Smooth muscle cell of the pulmonary artery (primary cell): ENCODE data around the gene CCDC191. TPM values are rescaled to one million over a fixed set of nuclear protein-coding genes. Genes with fewer than 3 reads are reported as not detected.

Experiments
- total RNA-seq: library from RNA; depleted of rRNA; stranded (reverse); fragments of >200 nt; gene quantifications from 2 replicates; pipeline ENCODE4 v1.2.3, GENCODE V29; 2014

Gene CCDC191
- total RNA-seq = 2.0 and 2.4 TPM in 2 replicates

GRCh38 chr3:114056130-114057010, at the start of gene CCDC191, which contains the start of gene QTRT2:
TSS of gene CCDC191 (minus strand) at chr3:114056526. CDS start at chr3:114056466, 60 bp downstream.
TSS of gene QTRT2 (plus strand) at chr3:114056737. CDS start at chr3:114065258, 8,521 bp downstream.

DNA sequence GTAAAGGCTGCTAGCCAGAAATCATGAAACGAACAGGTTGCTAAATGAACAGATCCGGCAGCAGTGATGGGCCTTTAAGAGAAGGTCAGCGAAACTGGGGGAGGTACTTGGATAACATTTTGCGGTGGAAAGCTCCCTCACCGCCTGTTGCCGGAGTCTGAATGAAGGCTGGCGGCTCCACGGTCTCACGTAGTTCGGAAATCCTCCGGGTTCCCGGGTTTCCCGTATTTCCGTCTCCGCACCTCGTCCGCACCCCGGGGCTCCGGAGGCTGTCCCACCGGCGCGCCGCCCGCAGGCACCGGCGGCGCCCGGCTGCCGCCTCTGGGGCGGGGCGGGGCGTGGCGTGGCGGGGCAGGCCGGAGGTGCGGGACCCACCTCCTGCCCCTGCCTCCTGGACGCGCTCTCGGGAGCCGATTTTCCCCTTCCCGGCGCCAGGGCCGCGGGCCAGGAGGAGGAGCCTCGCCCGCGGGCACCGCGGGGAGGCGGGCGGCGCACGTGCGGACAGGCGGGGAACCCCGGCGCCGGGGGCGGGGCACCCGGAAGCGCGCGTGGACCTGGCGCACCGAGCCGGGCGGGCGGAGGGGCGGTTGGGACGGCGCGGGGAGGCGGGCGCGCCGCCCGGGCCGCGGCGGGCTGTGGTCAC, 108.8 kb downstream of the CCDC191 start, which contains the start of gene ZDHHC23:
Gene ZDHHC23 (plus strand): TSS at position 642 of the 643 bp plus-strand sequence. CDS start 790 bp downstream, outside the sequence.

Other genes starting within 250 kb of the CCDC191 start
- gene GRAMD1C, start 217.7 kb downstream of the CCDC191 start, total RNA-seq = 2.2 and 4.2 TPM in 2 replicates
- gene ZDHHC23, start 108.5 kb downstream of the CCDC191 start, total RNA-seq = 1.0 and 1.4 TPM in 2 replicates
- gene QTRT2, start 211 bp upstream of the CCDC191 start, total RNA-seq = 12.8 and 14.1 TPM in 2 replicates
- not detected in 2 replicates for gene DRD3, start 122.5 kb upstream of the CCDC191 start, total RNA-seq
- not detected in 2 replicates for gene ZNF80, start 181.1 kb upstream of the CCDC191 start, total RNA-seq
- not detected in 2 replicates for gene TIGIT, start 237.5 kb upstream of the CCDC191 start, total RNA-seq